ENCODE measurements around the gene RUNX1.

DNA sequence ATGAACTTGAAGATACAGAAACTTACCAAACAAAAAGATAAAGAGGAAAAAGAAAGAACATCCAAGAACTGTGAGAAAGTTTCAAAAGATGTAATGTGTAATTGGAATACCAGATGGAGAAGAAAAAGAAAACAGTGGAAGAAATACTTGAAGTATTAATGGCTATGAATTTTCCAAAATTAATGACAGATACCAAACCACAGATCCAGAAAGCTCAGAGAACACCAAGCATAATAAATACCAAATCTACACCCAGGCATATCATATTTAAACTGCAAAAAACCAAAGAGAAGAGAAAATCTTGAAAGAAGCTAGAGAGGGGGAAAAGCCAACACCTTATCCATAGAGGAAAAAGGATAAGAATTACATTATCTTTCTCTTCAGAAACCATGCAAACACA is 243.9 kb downstream of the RUNX1 start:
- TF ChIP-seq POLR2AphosphoS5 (IDR thresholded peaks at IDR 0.05; ENCODE audit: insufficient read depth in 1 of 2, low read depth in 1 of 2): no peak
- TF ChIP-seq, protein P1, sequence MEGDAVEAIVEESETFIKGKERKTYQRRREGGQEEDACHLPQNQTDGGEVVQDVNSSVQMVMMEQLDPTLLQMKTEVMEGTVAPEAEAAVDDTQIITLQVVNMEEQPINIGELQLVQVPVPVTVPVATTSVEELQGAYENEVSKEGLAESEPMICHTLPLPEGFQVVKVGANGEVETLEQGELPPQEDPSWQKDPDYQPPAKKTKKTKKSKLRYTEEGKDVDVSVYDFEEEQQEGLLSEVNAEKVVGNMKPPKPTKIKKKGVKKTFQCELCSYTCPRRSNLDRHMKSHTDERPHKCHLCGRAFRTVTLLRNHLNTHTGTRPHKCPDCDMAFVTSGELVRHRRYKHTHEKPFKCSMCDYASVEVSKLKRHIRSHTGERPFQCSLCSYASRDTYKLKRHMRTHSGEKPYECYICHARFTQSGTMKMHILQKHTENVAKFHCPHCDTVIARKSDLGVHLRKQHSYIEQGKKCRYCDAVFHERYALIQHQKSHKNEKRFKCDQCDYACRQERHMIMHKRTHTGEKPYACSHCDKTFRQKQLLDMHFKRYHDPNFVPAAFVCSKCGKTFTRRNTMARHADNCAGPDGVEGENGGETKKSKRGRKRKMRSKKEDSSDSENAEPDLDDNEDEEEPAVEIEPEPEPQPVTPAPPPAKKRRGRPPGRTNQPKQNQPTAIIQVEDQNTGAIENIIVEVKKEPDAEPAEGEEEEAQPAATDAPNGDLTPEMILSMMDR (IDR thresholded peaks at IDR 0.05): no peak

Measured in vagina (tissue), 2 donors.